ENCODE data around the gene SLC44A2.

GRCh38 chr19:10681658-10682057 lies 56.3 kb downstream of the SLC44A2 start:
- TF ChIP-seq STAT3 (IDR thresholded peaks at IDR 0.05; ENCODE audit: low read depth, low read length) = no peak
- TF ChIP-seq CHD2 (IDR thresholded peaks at IDR 0.05; ENCODE audit: borderline replicate concordance, low read depth, low read length) = no peak
- TF ChIP-seq CTCF (IDR thresholded peaks at IDR 0.05 in 2 of 3, conservative IDR thresholded peaks at IDR 0.05 in 1 of 3; ENCODE audit: control insufficient read depth in 2 of 3, extremely low read depth in 1 of 3, insufficient read depth in 1 of 3, low read depth in 3 of 3, low read length in 3 of 3) = no peak
- TF ChIP-seq MYB (IDR thresholded peaks at IDR 0.05; ENCODE audit: borderline replicate concordance, low read depth, low read length) = no peak
- no peak for TF ChIP-seq NRF1 (conservative IDR thresholded peaks at IDR 0.05; ENCODE audit: low read depth, low read length)
- TF ChIP-seq EP300 (IDR thresholded peaks at IDR 0.05; ENCODE audit: borderline replicate concordance in 1 of 2, control insufficient read depth in 1 of 2, low read depth in 2 of 2, low read length in 2 of 2) = no peak
- TF ChIP-seq, protein P1, sequence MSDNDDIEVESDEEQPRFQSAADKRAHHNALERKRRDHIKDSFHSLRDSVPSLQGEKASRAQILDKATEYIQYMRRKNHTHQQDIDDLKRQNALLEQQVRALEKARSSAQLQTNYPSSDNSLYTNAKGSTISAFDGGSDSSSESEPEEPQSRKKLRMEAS (IDR thresholded peaks at IDR 0.05; ENCODE audit: low read depth, low read length) = no peak
- TF ChIP-seq ZBTB4 (CRISPR knock-in tag; IDR thresholded peaks at IDR 0.05) = no peak
- TF ChIP-seq TCF7 (IDR thresholded peaks at IDR 0.05; ENCODE audit: borderline replicate concordance) = no peak
